DND-41 (cell line): ENCODE measurements around the gene AKAP13.

Experiments
- EZH2 ChIP-seq: IDR thresholded peaks from 3 replicates; pipeline ENCODE4 v1.6.1; 2012; ENCODE audit warnings: borderline replicate concordance, low read depth, mild to moderate bottlenecking, moderate library complexity, low read length, inconsistent platforms; ENCODE audit not compliant: severe bottlenecking
- TF ChIP-seq, protein P1 (sequence below): IDR thresholded peaks from 2 replicates; pipeline ENCODE4 v1.5.1; 2012; ENCODE audit warnings: borderline replicate concordance, low read length, moderate library complexity, mild to moderate bottlenecking; ENCODE audit not compliant: poor library complexity, severe bottlenecking; ENCODE audit errors: extremely low read depth

DNA sequence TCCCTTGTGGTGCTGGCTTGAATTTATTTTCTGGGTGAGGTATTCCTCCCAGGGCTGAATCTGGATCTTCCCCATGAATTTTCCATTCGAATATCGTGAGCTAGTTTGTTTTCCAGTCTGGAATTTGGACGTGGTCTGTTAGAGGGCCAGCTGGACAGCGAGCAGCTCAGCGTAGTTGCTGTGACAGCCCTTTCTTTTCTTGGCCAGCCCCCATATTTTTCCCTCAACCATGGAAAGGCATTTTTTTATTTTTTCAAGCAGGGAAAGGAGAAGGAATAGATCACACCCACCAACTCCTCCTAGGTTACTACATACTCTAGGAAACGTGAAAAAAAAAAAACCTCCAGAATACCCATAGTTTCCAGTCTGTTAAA is 262.3 kb downstream of the AKAP13 start:
- TF ChIP-seq, protein P1, sequence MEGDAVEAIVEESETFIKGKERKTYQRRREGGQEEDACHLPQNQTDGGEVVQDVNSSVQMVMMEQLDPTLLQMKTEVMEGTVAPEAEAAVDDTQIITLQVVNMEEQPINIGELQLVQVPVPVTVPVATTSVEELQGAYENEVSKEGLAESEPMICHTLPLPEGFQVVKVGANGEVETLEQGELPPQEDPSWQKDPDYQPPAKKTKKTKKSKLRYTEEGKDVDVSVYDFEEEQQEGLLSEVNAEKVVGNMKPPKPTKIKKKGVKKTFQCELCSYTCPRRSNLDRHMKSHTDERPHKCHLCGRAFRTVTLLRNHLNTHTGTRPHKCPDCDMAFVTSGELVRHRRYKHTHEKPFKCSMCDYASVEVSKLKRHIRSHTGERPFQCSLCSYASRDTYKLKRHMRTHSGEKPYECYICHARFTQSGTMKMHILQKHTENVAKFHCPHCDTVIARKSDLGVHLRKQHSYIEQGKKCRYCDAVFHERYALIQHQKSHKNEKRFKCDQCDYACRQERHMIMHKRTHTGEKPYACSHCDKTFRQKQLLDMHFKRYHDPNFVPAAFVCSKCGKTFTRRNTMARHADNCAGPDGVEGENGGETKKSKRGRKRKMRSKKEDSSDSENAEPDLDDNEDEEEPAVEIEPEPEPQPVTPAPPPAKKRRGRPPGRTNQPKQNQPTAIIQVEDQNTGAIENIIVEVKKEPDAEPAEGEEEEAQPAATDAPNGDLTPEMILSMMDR = no peak
- TF ChIP-seq EZH2 = no peak
